RWPE1 (cell line): ENCODE measurements around the gene IDH2.

Source experiments
- CTCF ChIA-PET: fragments of 350-600 bp; sonication (Branson Sonifier 250); formaldehyde crosslinking; extraction: SDS; loops from one replicate; lab custom pipeline; 2021; lab: Yijun Ruan, JAX
- POLR2A ChIA-PET: fragments of 400-600 bp; formaldehyde crosslinking; extraction: SDS; loops from one replicate; lab custom pipeline; 2020; ENCODE audit warnings: antibody characterized with exemption; ENCODE audit not compliant: low non-redundant PET; lab: Yijun Ruan, JAX
- DNase-seq: peaks from one replicate; pipeline ENCODE4 v3.0.0; 2012; ENCODE audit warnings: low spot score
- H3K27ac ChIP-seq: fragments of 450-650 bp; 2 replicates; pipeline ENCODE4 v1.5.1; 2017
- TF ChIP-seq, protein P1 (sequence below): fragments of 450-650 bp; conservative IDR thresholded peaks from 2 replicates; pipeline ENCODE4 v1.5.1; 2017; ENCODE audit warnings: low read depth, mild to moderate bottlenecking

The IDH2 gene

DNA sequence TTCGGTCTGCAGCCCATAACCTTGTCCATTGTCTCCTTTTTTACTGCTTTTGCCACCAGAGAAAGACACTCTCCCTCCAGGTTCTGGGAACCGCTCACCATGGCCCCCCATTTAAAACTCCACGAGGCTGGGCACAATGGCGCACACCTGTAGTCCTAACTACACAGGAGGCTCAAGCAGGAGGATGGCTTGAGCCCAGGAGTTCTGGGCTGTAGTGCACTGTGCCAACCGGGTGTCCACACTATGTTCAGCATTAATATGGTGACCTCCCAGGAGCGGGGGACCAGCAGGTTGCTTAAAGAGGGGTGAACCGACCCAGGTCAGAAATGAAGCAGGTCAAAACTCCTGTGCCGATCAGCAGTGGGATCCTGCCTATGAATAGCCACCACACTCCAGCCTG is 28.0 kb upstream of the IDH2 start:
- CTCF ChIA-PET = no interaction called here
- TF ChIP-seq, protein P1, sequence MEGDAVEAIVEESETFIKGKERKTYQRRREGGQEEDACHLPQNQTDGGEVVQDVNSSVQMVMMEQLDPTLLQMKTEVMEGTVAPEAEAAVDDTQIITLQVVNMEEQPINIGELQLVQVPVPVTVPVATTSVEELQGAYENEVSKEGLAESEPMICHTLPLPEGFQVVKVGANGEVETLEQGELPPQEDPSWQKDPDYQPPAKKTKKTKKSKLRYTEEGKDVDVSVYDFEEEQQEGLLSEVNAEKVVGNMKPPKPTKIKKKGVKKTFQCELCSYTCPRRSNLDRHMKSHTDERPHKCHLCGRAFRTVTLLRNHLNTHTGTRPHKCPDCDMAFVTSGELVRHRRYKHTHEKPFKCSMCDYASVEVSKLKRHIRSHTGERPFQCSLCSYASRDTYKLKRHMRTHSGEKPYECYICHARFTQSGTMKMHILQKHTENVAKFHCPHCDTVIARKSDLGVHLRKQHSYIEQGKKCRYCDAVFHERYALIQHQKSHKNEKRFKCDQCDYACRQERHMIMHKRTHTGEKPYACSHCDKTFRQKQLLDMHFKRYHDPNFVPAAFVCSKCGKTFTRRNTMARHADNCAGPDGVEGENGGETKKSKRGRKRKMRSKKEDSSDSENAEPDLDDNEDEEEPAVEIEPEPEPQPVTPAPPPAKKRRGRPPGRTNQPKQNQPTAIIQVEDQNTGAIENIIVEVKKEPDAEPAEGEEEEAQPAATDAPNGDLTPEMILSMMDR = no peak
- POLR2A ChIA-PET = no interaction called here
- no peak for DNase-seq
- H3K27ac ChIP-seq = no peak overlapping the region

DNA sequence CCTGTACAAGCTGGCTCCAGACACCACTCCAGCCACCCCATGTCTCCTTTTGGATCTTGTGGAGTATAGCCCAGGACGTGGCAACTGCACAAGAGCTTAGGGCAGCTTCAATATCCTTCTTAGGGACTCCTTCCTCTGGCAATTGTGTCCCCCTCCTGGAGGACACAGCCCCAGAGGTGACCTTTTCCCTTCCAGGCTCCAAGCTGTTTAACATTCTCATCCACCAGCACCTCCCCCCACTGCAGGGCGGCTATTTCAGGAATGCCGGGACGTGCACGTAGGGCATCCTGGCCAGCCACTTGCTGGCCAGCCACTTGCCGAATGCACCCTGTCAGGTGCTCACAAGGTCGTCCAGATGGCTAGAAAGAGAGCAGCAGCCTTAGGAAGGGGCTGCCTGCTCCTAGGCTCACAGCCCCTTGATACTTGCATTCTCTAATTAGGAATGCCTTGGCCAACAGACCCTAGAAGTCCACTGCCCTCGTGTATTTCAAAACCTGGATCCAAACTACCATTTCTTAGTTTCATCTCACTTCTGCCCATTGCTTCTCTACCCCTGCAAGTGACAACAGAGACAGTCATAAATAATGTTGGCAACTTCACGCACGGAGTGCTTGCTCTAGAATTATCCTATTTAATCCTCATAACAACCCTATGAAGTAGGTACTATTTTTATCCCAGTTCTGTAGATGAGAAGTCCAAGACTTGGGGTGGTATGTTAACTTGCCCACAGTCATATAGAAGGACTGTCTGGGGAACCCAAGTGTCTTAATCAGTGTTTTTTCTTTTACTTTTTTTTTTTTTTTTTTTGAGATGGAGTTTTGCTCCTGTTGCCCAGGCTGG is 24.5 kb upstream of the IDH2 start:
- H3K27ac ChIP-seq = no peak overlapping the region
- ChIA-PET POLR2A (no interaction called here), CTCF (interaction anchor here (1.1 kb wide), 1 partner anchor 20 kb away, joined by 4 read pairs; no protein-coding TSS in a partner anchor)
- TF ChIP-seq, protein P1 = no peak
- no peak for DNase-seq

DNA sequence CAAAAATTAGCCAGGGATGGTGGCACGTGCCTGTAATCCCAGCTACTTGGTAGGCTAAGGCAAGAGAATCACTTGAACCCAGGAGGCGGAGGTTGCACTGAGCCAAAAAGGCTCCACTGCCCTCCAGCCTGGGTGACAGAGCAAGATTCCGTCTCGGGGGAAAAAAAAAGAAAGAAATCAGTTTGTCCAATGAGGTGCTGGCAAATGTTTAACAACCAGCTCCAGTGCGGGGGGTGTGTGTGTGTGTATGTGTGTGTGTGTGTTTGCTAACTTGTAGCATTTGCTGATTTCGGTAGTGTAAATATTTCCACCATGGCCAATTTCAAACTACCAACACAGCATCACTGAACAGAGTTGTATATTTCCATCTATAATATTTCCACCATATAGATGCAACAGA is 23.8 kb upstream of the IDH2 start:
- TF ChIP-seq, protein P1 = no peak
- no peak for DNase-seq
- CTCF ChIA-PET = interaction anchor here (1.1 kb wide), 1 partner anchor 20 kb away, joined by 4 read pairs; no protein-coding TSS in a partner anchor
- H3K27ac ChIP-seq = no peak overlapping the region
- POLR2A ChIA-PET = no interaction called here

DNA sequence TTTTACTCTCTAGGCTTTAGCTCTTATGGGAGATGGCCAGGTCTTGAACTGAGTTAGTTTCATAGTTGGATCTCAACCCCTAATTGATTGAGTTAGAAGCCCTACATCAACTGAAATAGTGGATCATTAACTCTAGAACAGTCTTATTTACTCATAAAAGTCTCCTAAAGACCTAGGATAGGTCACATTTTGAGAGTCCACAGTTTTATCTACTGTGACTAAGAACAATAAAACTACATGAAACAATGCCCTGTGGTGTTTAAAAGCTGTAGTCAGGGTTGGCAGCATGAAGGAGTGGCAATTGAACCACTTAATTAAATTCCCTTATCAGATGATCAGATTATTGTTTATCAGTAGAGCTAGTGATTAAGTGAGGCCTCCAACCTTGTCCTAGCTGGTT is 22.2 kb upstream of the IDH2 start:
- no peak for DNase-seq
- H3K27ac ChIP-seq = no peak overlapping the region
- TF ChIP-seq, protein P1 = no peak
- POLR2A ChIA-PET = no interaction called here
- CTCF ChIA-PET = interaction anchor here (0.7 kb wide), 1 partner anchor 439 kb away, joined by 3 read pairs; no protein-coding TSS in a partner anchor

DNA sequence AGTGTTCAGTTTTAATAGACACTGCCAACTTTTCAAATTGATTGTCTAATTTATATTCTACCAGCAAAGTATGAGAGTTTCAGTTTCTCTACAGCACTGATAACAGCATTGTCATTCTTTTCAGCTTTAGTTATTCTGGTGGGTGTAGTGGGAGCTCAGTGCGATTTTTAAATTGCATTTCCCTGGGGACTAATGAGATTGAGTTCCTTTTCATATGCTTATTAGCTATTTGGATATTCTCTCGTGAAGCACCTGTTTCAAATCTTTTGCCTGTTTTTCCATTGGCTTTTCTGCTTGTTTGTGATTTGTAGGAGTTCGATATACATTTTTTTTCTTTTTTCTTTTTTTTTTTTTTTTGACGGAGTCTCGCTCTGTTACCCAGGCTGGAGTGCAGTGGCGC is 18.8 kb upstream of the IDH2 start:
- CTCF ChIA-PET = interaction anchor here (0.6 kb wide), 1 partner anchor 233 kb away, joined by 3 read pairs; no protein-coding TSS in a partner anchor
- POLR2A ChIA-PET = no interaction called here
- no peak overlapping the region for H3K27ac ChIP-seq
- no peak for DNase-seq
- TF ChIP-seq, protein P1 = no peak

DNA sequence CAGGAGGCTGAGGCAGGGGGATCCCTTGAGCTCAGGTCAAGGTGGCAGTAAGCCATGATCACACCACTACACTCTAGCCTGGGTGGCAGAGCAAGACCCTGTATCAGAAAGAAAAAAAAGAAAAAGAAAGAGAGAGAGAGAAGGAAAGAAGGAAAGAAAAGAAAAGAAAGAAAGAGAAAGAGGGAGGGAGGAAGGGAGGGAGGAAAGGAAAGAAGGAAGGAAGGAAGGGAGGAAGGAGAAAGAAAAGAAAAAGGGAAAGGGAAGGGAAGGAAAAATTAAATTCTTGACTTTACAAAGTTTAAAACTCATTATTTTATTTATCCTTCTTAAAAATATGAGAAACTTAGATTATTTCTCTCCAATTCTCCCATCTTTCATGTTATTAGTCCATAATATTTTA is 17.1 kb upstream of the IDH2 start:
- no peak for DNase-seq
- TF ChIP-seq, protein P1 = no peak
- H3K27ac ChIP-seq = no peak overlapping the region
- ChIA-PET POLR2A (no interaction called here), CTCF (interaction anchor here (0.6 kb wide), 1 partner anchor 32 kb away, joined by 5 read pairs; no protein-coding TSS in a partner anchor)
